HUES64 (cell line): Measurements from ENCODE around the gene NPC1L1.

Experiments used
- H3K27ac ChIP-seq: 2 replicates; pipeline ENCODE4 v1.7.0; 2013; ENCODE audit warnings: low read depth, low read length, inconsistent platforms
- H3K27me3 ChIP-seq: 2 replicates; pipeline ENCODE4 v1.6.1; 2013; ENCODE audit warnings: mild to moderate bottlenecking, low read length; ENCODE audit not compliant: insufficient read depth
- H3K36me3 ChIP-seq: 2 replicates; pipeline ENCODE4 v1.6.1; 2013; ENCODE audit warnings: mild to moderate bottlenecking, low read length; ENCODE audit not compliant: insufficient read depth
- H3K4me1 ChIP-seq: 2 replicates; pipeline ENCODE4 v1.6.1; 2013; ENCODE audit warnings: mild to moderate bottlenecking, low read length, moderate library complexity; ENCODE audit not compliant: insufficient read depth
- H3K4me3 ChIP-seq: 2 replicates; pipeline ENCODE4 v1.5.1; 2013; ENCODE audit warnings: mild to moderate bottlenecking, low read length, moderate library complexity
- H3K9ac ChIP-seq: 2 replicates; pipeline ENCODE4 v1.6.1; 2013; ENCODE audit warnings: mild to moderate bottlenecking, low read depth, low read length
- H3K9me3 ChIP-seq: 2 replicates; pipeline ENCODE4 v1.6.1; 2013; ENCODE audit warnings: low read depth, low read length; ENCODE audit not compliant: insufficient read depth
- WGBS: fragments of 150-250, 120-280 bp; methylation state at CpG from one replicate; pipeline ENCODE4 v1.1.7; 2013; ENCODE audit warnings: missing lambda C conversion rate; 5-methylcytosine and 5-hydroxymethylcytosine counted together

Gene NPC1L1

GRCh38 chr7:44491229-44491628 is 49.9 kb downstream of the NPC1L1 start:
- peak overlapping the region; percentile 74 for H3K4me3 ChIP-seq
- peak overlapping the region; percentile 100 for H3K27ac ChIP-seq
- peaks cover 7% of the 10 kb centered on the region; the same call in 1 of the 2 replicates for H3K4me1 ChIP-seq
- peaks cover 7% of the 10 kb centered on the region; the same call in 1 of the 2 replicates for H3K27me3 ChIP-seq
- 0% methylated on average over 2 of the region's 3 CpGs for WGBS
- H3K9ac ChIP-seq: peak overlapping the region; percentile 97
- H3K36me3 ChIP-seq: 0 out of 2 replicates have a peak, but pooled peaks cover 3% of the 10 kb centered on the region
- H3K9me3 ChIP-seq: no peaks in the 10 kb centered on the region

- peaks cover 7% of the 10 kb centered on the region; the same call in 1 of the 2 replicates for H3K4me1 ChIP-seq
- under 1% methylated on average over 63 of the region's 63 CpGs for WGBS
- H3K4me3 ChIP-seq: peak within 1 kb of the TSS; percentile 74
- no peaks in the 10 kb centered on the region for H3K9me3 ChIP-seq
- peak within 1 kb of the TSS; percentile 100 for H3K27ac ChIP-seq
- H3K27me3 ChIP-seq: peaks cover 4% of the 10 kb centered on the region; the same call in 1 of the 2 replicates
- H3K36me3 ChIP-seq: peaks cover 4% of the 10 kb centered on the region; the same call in 1 of the 2 replicates
- peak within 1 kb of the TSS; percentile 97 for H3K9ac ChIP-seq
These were observed 50.6 kb downstream of the NPC1L1 start, which contains the start of gene NUDCD3 for GRCh38 chr7:44490351-44491200. NUDCD3 (minus strand) TSS chr7:44490658; CDS start chr7:44490600, 58 bp downstream.

DNA sequence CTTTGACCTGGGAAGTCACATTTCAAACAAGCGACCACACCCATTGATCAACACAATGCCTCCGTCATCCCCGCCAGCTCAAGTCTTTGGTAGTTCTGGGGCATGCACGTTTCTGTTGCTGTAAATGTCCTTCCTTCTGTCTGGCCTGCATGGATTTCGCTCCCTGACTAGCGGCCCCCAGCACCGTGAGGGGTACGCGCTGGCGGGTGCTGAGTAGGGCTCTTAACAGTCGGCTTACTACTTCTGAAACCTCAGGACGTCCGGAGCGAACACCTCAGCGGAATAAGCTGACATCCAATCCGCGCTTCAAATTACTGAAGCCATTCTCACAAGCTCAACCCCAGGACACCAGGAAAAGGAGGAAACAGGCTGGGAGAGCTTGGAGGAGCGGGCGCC is 51.2 kb downstream of the NPC1L1 start:
- peaks cover 7% of the 10 kb centered on the region; the same call in 1 of the 2 replicates for H3K4me1 ChIP-seq
- H3K9me3 ChIP-seq: no peaks in the 10 kb centered on the region
- H3K9ac ChIP-seq: peak overlapping the region; percentile 97
- peaks cover 10% of the 10 kb centered on the region for H3K36me3 ChIP-seq
- peak overlapping the region; percentile 100 for H3K27ac ChIP-seq
- peak overlapping the region; percentile 74 for H3K4me3 ChIP-seq
- no peaks in the 10 kb centered on the region for H3K27me3 ChIP-seq
- under 1% methylated on average over 19 of the region's 19 CpGs for WGBS

GRCh38 chr7:44488955-44489354 is 52.2 kb downstream of the NPC1L1 start:
- WGBS: 96% methylated on average over 3 of the region's 3 CpGs
- H3K27me3 ChIP-seq: no peaks in the 10 kb centered on the region
- H3K9me3 ChIP-seq: no peaks in the 10 kb centered on the region
- no peak overlapping the region for H3K27ac ChIP-seq
- no peak overlapping the region for H3K9ac ChIP-seq
- peaks cover 7% of the 10 kb centered on the region; the same call in 1 of the 2 replicates for H3K4me1 ChIP-seq
- peaks cover 20% of the 10 kb centered on the region for H3K36me3 ChIP-seq
- H3K4me3 ChIP-seq: peak overlapping the region; percentile 74

- 93% methylated on average over 1 of the region's 1 CpG for WGBS
- no peaks in the 10 kb centered on the region for H3K9me3 ChIP-seq
- no peak overlapping the region for H3K27ac ChIP-seq
- no peak overlapping the region for H3K9ac ChIP-seq
- H3K4me1 ChIP-seq: peaks cover 7% of the 10 kb centered on the region; the same call in 1 of the 2 replicates
- H3K27me3 ChIP-seq: no peaks in the 10 kb centered on the region
- no peak overlapping the region for H3K4me3 ChIP-seq
- H3K36me3 ChIP-seq: peaks cover 43% of the 10 kb centered on the region
These were observed 54.4 kb downstream of the NPC1L1 start for GRCh38 chr7:44486693-44487092.

DNA sequence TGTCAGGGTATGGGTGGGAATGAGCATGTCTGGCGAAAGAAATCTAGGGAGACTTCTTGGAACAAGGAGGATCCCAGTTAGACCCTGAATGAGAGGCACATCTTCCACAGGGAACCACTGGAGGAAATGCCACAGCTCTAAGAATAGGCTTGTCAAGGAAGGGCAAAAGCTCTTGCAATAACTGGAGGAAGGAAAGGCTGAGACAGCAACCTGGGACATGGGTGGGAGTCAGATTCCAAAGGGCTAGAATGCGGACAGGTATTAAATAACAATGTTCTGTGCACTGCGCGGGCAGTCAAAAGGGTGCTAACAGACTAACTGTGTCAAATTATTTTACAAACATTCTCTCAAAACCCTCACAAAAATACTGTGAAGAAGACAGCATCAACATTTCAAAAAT is 55.1 kb downstream of the NPC1L1 start:
- no peaks in the 10 kb centered on the region for H3K9me3 ChIP-seq
- H3K27ac ChIP-seq: no peak overlapping the region
- H3K27me3 ChIP-seq: no peaks in the 10 kb centered on the region
- H3K4me1 ChIP-seq: peaks cover 5% of the 10 kb centered on the region; the same call in 1 of the 2 replicates
- no peak overlapping the region for H3K4me3 ChIP-seq
- H3K9ac ChIP-seq: no peak overlapping the region
- WGBS: 98% methylated on average over 4 of the region's 4 CpGs
- H3K36me3 ChIP-seq: peaks cover 50% of the 10 kb centered on the region

DNA sequence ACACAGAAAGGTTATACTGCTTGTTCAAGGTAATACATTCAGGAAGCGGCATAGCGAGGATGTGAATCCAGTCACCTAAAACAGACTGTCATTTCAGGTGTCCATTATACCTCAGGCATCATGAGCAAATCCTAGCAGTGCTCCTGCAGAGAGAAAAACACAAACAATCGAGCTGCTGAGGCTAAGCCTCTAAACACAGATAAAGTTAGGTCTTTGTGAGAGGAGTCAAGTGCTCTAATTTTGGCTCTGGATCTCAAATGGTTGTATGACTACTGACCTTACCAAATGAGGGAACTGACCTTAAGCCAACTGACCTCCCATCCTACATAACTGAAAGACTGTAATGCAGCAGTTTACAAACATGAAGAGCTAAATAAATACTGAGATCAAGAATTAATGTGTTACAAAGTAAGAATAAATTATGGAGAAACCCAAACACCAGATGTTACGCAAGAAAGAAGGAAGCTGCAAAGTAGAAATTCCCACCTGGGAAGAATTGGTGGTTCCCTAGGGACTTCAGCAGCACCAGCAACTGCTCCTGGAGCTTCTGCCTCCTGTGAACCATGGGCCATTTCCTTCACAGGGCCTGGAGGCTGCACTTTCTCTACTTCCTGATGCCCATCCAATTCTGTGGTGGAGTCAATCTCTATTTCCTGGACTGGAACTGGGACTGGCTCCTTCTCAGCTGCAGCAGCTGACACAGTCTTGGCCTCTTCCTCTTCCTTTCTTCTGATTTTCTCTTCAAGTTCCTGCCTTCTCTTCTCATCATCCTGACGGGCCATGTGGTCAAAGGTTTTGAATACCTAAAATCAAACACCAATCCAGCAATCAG is 56.4 kb downstream of the NPC1L1 start:
- Histone ChIP-seq H3K9ac (no peak overlapping the region), H3K27me3 (no peaks in the 10 kb centered on the region), H3K4me1 (peaks cover 5% of the 10 kb centered on the region; the same call in 1 of the 2 replicates), H3K4me3 (no peak overlapping the region), H3K36me3 (peaks cover 63% of the 10 kb centered on the region), H3K27ac (no peak overlapping the region), H3K9me3 (no peaks in the 10 kb centered on the region)
- 95% methylated on average over 5 of the region's 5 CpGs for WGBS

DNA sequence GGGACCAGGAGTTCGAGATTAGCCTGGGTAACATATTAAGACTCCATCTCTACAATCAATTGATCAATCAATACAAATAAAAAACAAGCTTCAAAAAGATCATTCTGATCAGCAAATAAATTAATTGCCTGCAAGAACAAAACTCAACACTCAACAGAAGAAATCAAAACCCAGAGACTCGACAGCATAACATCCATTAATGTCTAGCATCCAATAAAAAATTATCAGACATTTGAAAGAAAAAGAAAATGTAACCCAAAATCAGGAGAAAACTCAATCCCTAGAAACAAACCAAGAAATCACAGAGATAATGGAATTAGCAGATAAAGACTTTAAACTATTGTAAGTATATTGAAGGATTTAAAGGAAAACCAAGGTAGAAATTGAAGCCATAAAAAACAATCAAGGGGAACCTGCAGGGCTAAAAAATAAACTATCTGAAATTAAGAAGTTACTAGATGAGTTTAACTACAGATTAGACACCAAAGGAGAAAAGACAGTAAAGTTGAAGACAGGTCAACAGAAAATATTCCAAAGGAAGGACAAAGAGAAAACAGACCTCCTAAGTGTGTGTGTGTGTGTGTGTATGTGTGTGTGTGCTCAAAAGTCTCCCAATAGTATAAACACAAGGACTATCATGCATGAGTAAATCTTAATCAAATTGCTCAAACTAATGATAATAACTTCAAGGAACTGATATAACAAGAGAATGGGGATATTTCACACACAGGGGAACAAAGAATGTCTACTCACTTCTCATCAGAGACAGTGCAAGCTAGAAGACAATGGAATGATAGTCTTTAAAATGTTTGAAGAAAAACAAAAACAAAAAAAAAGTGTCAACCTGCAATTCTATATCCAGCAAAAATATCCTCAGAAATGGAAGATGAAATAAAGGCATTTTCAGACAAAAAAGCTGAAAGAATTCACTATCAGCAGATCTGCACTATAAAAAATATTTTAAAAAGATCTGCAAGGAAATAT is 58.3 kb downstream of the NPC1L1 start:
- no peaks in the 10 kb centered on the region for H3K4me1 ChIP-seq
- H3K27me3 ChIP-seq: no peaks in the 10 kb centered on the region
- H3K27ac ChIP-seq: no peak overlapping the region
- H3K4me3 ChIP-seq: no peak overlapping the region
- H3K9me3 ChIP-seq: no peaks in the 10 kb centered on the region
- H3K36me3 ChIP-seq: peaks cover 75% of the 10 kb centered on the region
- 95% methylated on average over 2 of the region's 2 CpGs for WGBS
- no peak overlapping the region for H3K9ac ChIP-seq

GRCh38 chr7:44477938-44478337 is 63.2 kb downstream of the NPC1L1 start:
- Histone ChIP-seq H3K9me3 (no peaks in the 10 kb centered on the region), H3K27ac (no peak overlapping the region), H3K27me3 (no peaks in the 10 kb centered on the region), H3K4me3 (no peak overlapping the region), H3K9ac (no peak overlapping the region), H3K4me1 (no peaks in the 10 kb centered on the region), H3K36me3 (peaks cover 84% of the 10 kb centered on the region)
- WGBS: 95% methylated on average over 8 of the region's 8 CpGs

DNA sequence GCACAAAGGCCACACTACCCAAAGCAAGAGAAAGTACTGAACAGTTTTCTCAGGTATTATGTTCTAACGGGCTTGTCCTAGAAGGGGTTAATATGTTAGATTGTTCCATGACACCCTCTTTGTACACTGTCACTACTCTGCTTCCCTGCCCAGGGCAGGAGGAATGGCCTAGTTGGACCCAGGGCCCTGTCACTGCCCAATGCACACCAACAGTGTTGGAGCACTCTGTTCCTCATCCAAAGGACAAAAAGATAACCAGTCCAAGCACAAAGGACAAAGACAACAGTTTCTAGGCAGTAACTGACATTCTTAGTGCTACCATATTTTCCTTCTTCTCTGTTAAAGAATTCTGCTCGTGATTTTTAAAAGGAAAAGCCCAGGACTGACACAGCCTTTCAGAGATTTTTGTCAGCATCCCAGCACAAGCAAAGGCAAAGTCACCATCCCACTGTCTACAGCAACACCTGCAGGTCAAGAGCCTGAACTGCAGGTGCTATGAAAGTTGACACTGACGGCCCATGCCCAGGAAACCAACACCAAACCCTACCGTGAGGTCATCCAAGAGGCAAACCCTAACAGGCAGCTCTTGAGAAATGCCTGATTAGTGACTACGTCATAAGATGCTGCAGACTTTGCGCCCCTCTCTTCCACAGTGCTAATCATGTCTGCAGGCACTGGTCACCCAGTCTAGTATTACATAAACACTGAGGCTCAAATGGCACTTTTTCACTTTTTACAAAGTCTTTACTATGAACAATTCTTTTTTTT is 63.9 kb downstream of the NPC1L1 start:
- peaks cover 84% of the 10 kb centered on the region for H3K36me3 ChIP-seq
- WGBS: 50% methylated on average over 6 of the region's 6 CpGs
- no peak overlapping the region for H3K9ac ChIP-seq
- no peak overlapping the region for H3K27ac ChIP-seq
- H3K4me3 ChIP-seq: no peak overlapping the region
- no peaks in the 10 kb centered on the region for H3K9me3 ChIP-seq
- no peaks in the 10 kb centered on the region for H3K4me1 ChIP-seq
- H3K27me3 ChIP-seq: no peaks in the 10 kb centered on the region
